IMR-90 (cell line): ENCODE results near the gene TRABD2A. TPM values are rescaled to one million over a fixed set of nuclear protein-coding genes. Genes with fewer than 3 reads are reported as not detected.
A peak's percentile ranks its signal among the peaks of the same experiment; 100 is the strongest.

Experiments used
- ATAC-seq: fragments of 200-7000 bp; cut with Tn5 transposase; 2 replicates; pipeline ENCODE4 v1.9.1; 2020; ENCODE audit warnings: low read depth, mild to moderate bottlenecking, moderate library complexity
- BruUV-seq: library from RNA; stranded (reverse); fragments of 400-500 nt; replicated peaks from 2 replicates; lab custom pipeline; 2021; lab: Mats Ljungman, UMichigan
- CTCF ChIA-PET: fragments of 300-600 bp; formaldehyde crosslinking; extraction: SDS; loops from one replicate; lab custom pipeline; 2021; ENCODE audit warnings: antibody characterized with exemption; lab: Yijun Ruan, JAX
- POLR2A ChIA-PET: fragments of 300-600 bp; sonication (Branson Sonifier 250); formaldehyde crosslinking; loops from one replicate; lab custom pipeline; 2022; ENCODE audit warnings: antibody characterized with exemption; ENCODE audit not compliant: unreplicated experiment; lab: Charles Lee
- DNase-seq: peaks from one replicate; pipeline ENCODE4 v3.0.0; 2013
- H2AFZ ChIP-seq: replicated peaks from 2 replicates; pipeline ENCODE3; 2013; ENCODE audit warnings: low read length, mild to moderate bottlenecking; ENCODE audit not compliant: poor library complexity
- H2AK5ac ChIP-seq: 2 replicates; pipeline ENCODE4 v1.6.1; 2013; ENCODE audit warnings: low read depth, low read length, inconsistent platforms
- H2AK9ac ChIP-seq: replicated peaks from 2 replicates; pipeline ENCODE3; 2013; ENCODE audit warnings: mild to moderate bottlenecking, low read depth, low read length, moderate library complexity; ENCODE audit not compliant: poor library complexity
- H2BK120ac ChIP-seq: 2 replicates; pipeline ENCODE4 v1.6.1; 2013; ENCODE audit warnings: low read depth, low read length, inconsistent platforms
- H2BK15ac ChIP-seq: 3 replicates; pipeline ENCODE4 v1.6.1; 2013; ENCODE audit warnings: low read depth, low read length, inconsistent platforms
- H2BK20ac ChIP-seq: 2 replicates; pipeline ENCODE4 v1.6.1; 2013; ENCODE audit warnings: low read depth, mild to moderate bottlenecking, inconsistent platforms, low read length, moderate library complexity
- H2BK5ac ChIP-seq: 2 replicates; pipeline ENCODE4 v1.6.1; 2013; ENCODE audit warnings: mild to moderate bottlenecking, low read depth, low read length, inconsistent platforms; ENCODE audit not compliant: poor library complexity, severe bottlenecking
- H3K14ac ChIP-seq: replicated peaks from 2 replicates; pipeline ENCODE4 v1.6.1; 2013; ENCODE audit warnings: low read depth, low read length, inconsistent platforms
- H3K18ac ChIP-seq: 2 replicates; pipeline ENCODE4 v1.6.1; 2013; ENCODE audit warnings: low read depth, low read length, control low read depth
- H3K23ac ChIP-seq: 2 replicates; pipeline ENCODE4 v1.6.1; 2013; ENCODE audit warnings: low read depth, low read length, inconsistent platforms
- H3K27ac ChIP-seq: 2 replicates; pipeline ENCODE4 v1.5.1; 2013; ENCODE audit warnings: mild to moderate bottlenecking, control low read depth, low read length; ENCODE audit not compliant: insufficient read depth
- H3K27me3 ChIP-seq: 2 replicates; pipeline ENCODE4 v1.6.1; 2013; ENCODE audit warnings: low read length; ENCODE audit not compliant: control insufficient read depth, insufficient read depth
- H3K36me3 ChIP-seq: 2 replicates; pipeline ENCODE4 v1.6.1; 2013; ENCODE audit warnings: low read length, mixed read lengths; ENCODE audit not compliant: control insufficient read depth, insufficient read depth
- H3K4ac ChIP-seq: 2 replicates; pipeline ENCODE4 v1.6.1; 2013; ENCODE audit warnings: low read depth, low read length, inconsistent platforms
- H3K4me1 ChIP-seq: 2 replicates; pipeline ENCODE4 v1.6.1; 2013; ENCODE audit warnings: low read length, mixed read lengths; ENCODE audit not compliant: control insufficient read depth, insufficient read depth
- H3K4me2 ChIP-seq: 2 replicates; pipeline ENCODE4 v1.6.1; 2013; ENCODE audit warnings: low read depth, mild to moderate bottlenecking, control low read depth, low read length, moderate library complexity
- H3K4me3 ChIP-seq: 2 replicates; pipeline ENCODE4 v1.5.1; 2013; ENCODE audit warnings: low read depth, mild to moderate bottlenecking, control low read depth, low read length, moderate library complexity; ENCODE audit not compliant: insufficient read depth
- H3K56ac ChIP-seq: 2 replicates; pipeline ENCODE4 v1.6.1; 2013; ENCODE audit warnings: low read length, inconsistent platforms; ENCODE audit not compliant: insufficient read depth; ENCODE audit errors: extremely low read depth
- H3K79me1 ChIP-seq, 2 experiments: 2 replicates each; pipeline ENCODE4 v1.6.1; 2013; ENCODE audit warnings: low read length in 2 of 2, inconsistent platforms in 1 of 2, low read depth in 1 of 2
- H3K9ac ChIP-seq: 2 replicates; pipeline ENCODE4 v1.6.1; 2013; ENCODE audit warnings: low read depth, low read length, control low read depth
- H3K9me1 ChIP-seq: 2 replicates; pipeline ENCODE4 v1.6.1; 2013; ENCODE audit warnings: low read length, inconsistent platforms; ENCODE audit not compliant: insufficient read depth
- H3K9me3 ChIP-seq: 2 replicates; pipeline ENCODE4 v1.6.1; 2013; ENCODE audit warnings: low read length; ENCODE audit not compliant: control insufficient read depth, insufficient read depth
- H4K20me1 ChIP-seq: 2 replicates; pipeline ENCODE4 v1.6.1; 2013; ENCODE audit warnings: low read length, inconsistent platforms; ENCODE audit not compliant: insufficient read depth
- H4K5ac ChIP-seq: 2 replicates; pipeline ENCODE4 v1.6.1; 2013; ENCODE audit warnings: mild to moderate bottlenecking, low read depth, low read length, control low read depth
- H4K8ac ChIP-seq, 2 experiments: 2 replicates each; pipeline ENCODE4 v1.6.1; 2013; ENCODE audit warnings: low read depth in 2 of 2, low read length in 2 of 2, control low read depth in 1 of 2, inconsistent platforms in 1 of 2
- H4K91ac ChIP-seq: 2 replicates; pipeline ENCODE4 v1.6.1; 2013; ENCODE audit warnings: low read depth, low read length, inconsistent platforms; ENCODE audit not compliant: insufficient read depth
- BHLHE40 ChIP-seq: fragments of 150-350 bp; IDR thresholded peaks from 2 replicates; pipeline ENCODE4 v1.6.1; 2016; ENCODE audit warnings: mild to moderate bottlenecking, low read depth, low read length
- CEBPB ChIP-seq: IDR thresholded peaks from 2 replicates; pipeline ENCODE4 v1.6.1; 2012; ENCODE audit warnings: low read depth, low read length, improper control_type of control experiment
- CHD1 ChIP-seq: IDR thresholded peaks from 2 replicates; pipeline ENCODE4 v1.6.1; 2012; ENCODE audit warnings: low read depth, low read length, improper control_type of control experiment
- CTCF ChIP-seq: conservative IDR thresholded peaks from 2 replicates; pipeline ENCODE4 v1.5.1; 2012; ENCODE audit warnings: mild to moderate bottlenecking, low read depth, low read length, improper control_type of control experiment
- ELK1 ChIP-seq: fragments of 150-350 bp; IDR thresholded peaks from 2 replicates; pipeline ENCODE4 v1.6.1; 2016; ENCODE audit warnings: low read depth, mild to moderate bottlenecking, low read length, moderate library complexity, borderline replicate concordance
- FOS ChIP-seq: fragments of 150-350 bp; IDR thresholded peaks from 2 replicates; pipeline ENCODE4 v1.6.1; 2016; ENCODE audit warnings: low read depth, low read length
- MAFK ChIP-seq: IDR thresholded peaks from 2 replicates; pipeline ENCODE4 v1.6.1; 2012; ENCODE audit warnings: low read depth, low read length, improper control_type of control experiment
- MAZ ChIP-seq: IDR thresholded peaks from 2 replicates; pipeline ENCODE4 v1.6.1; 2012; ENCODE audit warnings: low read depth, mild to moderate bottlenecking, low read length, improper control_type of control experiment, moderate library complexity, borderline replicate concordance
- MXI1 ChIP-seq: IDR thresholded peaks from 2 replicates; pipeline ENCODE4 v1.6.1; 2012; ENCODE audit warnings: low read depth, mild to moderate bottlenecking, low read length, moderate library complexity, borderline replicate concordance
- POLR2A ChIP-seq: IDR thresholded peaks from 2 replicates; pipeline ENCODE4 v1.6.1; 2012; ENCODE audit warnings: mild to moderate bottlenecking, low read depth, low read length
- RAD21 ChIP-seq: IDR thresholded peaks from 2 replicates; pipeline ENCODE4 v1.6.1; 2012; ENCODE audit warnings: low read length, improper control_type of control experiment
- RCOR1 ChIP-seq: IDR thresholded peaks from 2 replicates; pipeline ENCODE4 v1.6.1; 2012; ENCODE audit warnings: mild to moderate bottlenecking, low read length, improper control_type of control experiment; ENCODE audit not compliant: insufficient replicate concordance
- RFX5 ChIP-seq: IDR thresholded peaks from 2 replicates; pipeline ENCODE4 v1.8.0; 2012; ENCODE audit warnings: low read depth, mild to moderate bottlenecking, low read length, moderate library complexity
- SMC3 ChIP-seq: fragments of 150-350 bp; IDR thresholded peaks from 2 replicates; pipeline ENCODE4 v1.6.1; 2016; ENCODE audit warnings: low read depth, mild to moderate bottlenecking, antibody characterized with exemption, low read length, moderate library complexity
- WGBS, 2 experiments: methylation state at CpG; one replicate each; pipeline versions ENCODE4 v1.1.5 to v1.1.7; 2013; ENCODE audit warnings: missing lambda C conversion rate in 2 of 2; ENCODE audit not compliant: insufficient read length in 1 of 2; ENCODE audit errors: extremely low coverage in 2 of 2; 5-methylcytosine and 5-hydroxymethylcytosine counted together
- dilution Hi-C: fragments of 300-500 bp; cut with HindIII; formaldehyde crosslinking; loops from one replicate; pipeline ENCODE4 v1.14.3; 2018; ENCODE audit warnings: low sequenced_read_pairs; ENCODE audit not compliant: unreplicated experiment
- in situ Hi-C: fragments of 300-500 bp; cut with MboI; formaldehyde crosslinking; loops from 3 replicates; pipeline ENCODE4 v1.14.3; 2019; ENCODE audit warnings: low sequenced_read_pairs, inconsistent platforms, mixed read lengths
- intact Hi-C: fragments of 100-400 bp; cut with micrococcal nuclease; formaldehyde crosslinking; loops from 2 replicates; pipeline ENCODE4 v1.10.0; 2022
- polyA plus RNA-seq, 3 experiments: library from polyadenylated mRNA; depleted of rRNA; stranded (reverse); fragments of >200 nt; gene quantifications; 2 replicates each; pipeline ENCODE4 v1.2.3, GENCODE V29; 2012; ENCODE audit warnings: low replicate concordance in 1 of 3
- total RNA-seq: library from RNA; depleted of rRNA; stranded (reverse); fragments of >200 nt; gene quantifications from 2 replicates; pipeline ENCODE4 v1.2.3, GENCODE V29; 2012
- TF ChIP-seq, protein P1 (sequence below): fragments of 150-350 bp; IDR thresholded peaks from 2 replicates; pipeline ENCODE4 v1.6.1; 2017; ENCODE audit warnings: mild to moderate bottlenecking, antibody characterized with exemption, low read length, low read depth

The TRABD2A gene
- total and polyA plus RNA-seq, 2 of the 4 experiments (the other 2 are of a cell fraction): 17.6 to 20.3 TPM

DNA sequence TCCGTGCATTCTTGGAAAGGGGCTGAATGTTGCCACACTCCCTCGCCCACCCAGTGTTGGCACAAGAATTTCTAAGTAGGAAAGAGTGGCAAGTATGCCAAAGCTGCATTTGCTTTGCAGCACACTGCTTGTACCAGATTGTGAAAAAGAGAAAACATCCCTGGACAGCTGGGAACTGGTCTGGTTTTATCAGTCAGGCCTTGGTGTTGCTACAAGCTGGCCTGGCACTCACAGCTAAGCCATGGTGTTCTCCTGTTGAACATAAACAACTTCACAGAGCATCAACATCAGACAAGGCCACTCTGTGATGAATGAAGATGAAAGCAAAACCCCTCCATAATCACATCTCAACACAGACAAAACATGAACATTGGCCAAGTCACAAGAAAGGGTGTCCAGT lies 4.2 kb upstream of the TRABD2A start:
- intact Hi-C loops: no loop called here
- no CpG with 5 or more reads among the region's 2 CpGs for WGBS, 2 experiments

More for the DNA sequence above, 4.2 kb upstream of the TRABD2A start:
- Histone ChIP-seq H2AFZ (peak overlapping the region; percentile 1), H3K27ac (no peak overlapping the region), H4K5ac (no peak overlapping the region), H3K23ac (peak overlapping the region; percentile 25; the same call in 1 of the 2 replicates), H3K56ac (no peak overlapping the region), H2BK15ac (0 out of 3 replicates have a peak overlapping the region, but pooled peaks have one; percentile 19), H2BK5ac (no peak overlapping the region), H3K9ac (no peak overlapping the region), H3K4me1 (peaks cover 15% of the 10 kb centered on the region), H3K4me2 (no peak overlapping the region), H2BK20ac (peak overlapping the region; percentile 44; the same call in 1 of the 2 replicates), H3K4me3 (no peak overlapping the region), H3K4ac (peak overlapping the region; percentile 25; the same call in 1 of the 2 replicates), H3K9me1 (peaks cover 11% of the 10 kb centered on the region; the same call in 1 of the 2 replicates), H3K14ac (peak overlapping the region; percentile 57; the same call in 1 of the 2 replicates), H4K91ac (no peak overlapping the region), H2AK9ac (no peak overlapping the region), H4K20me1 (no peaks in the 10 kb centered on the region), H3K9me3 (no peaks in the 10 kb centered on the region), H2BK120ac (no peak overlapping the region), H3K18ac (no peak overlapping the region), H3K27me3 (no peaks in the 10 kb centered on the region), H2AK5ac (peak overlapping the region; percentile 36; the same call in 1 of the 2 replicates), H3K36me3 (no peaks in the 10 kb centered on the region), H3K79me1 (peaks cover 3 to 13% of the 10 kb centered on the region in 2 experiments; a peak in 2 of 4 replicates), H4K8ac (no peak overlapping the region; a peak in 1 of 4 replicates)
- BruUV-seq: no TSS peak
- DNase-seq (no peak), ATAC-seq (no peak)
- dilution Hi-C loops (no loop called here), in situ Hi-C loops (no loop called here)
- ChIA-PET POLR2A (no interaction called here), CTCF (no interaction called here)
- no peak for TF ChIP-seq MXI1
- TF ChIP-seq CTCF: no peak
- no peak for TF ChIP-seq RCOR1
- no peak for TF ChIP-seq RFX5
- no peak for TF ChIP-seq SMC3
- no peak for TF ChIP-seq POLR2A
- no peak for TF ChIP-seq BHLHE40
- TF ChIP-seq CHD1: no peak
- no peak for TF ChIP-seq MAFK
- TF ChIP-seq, protein P1, sequence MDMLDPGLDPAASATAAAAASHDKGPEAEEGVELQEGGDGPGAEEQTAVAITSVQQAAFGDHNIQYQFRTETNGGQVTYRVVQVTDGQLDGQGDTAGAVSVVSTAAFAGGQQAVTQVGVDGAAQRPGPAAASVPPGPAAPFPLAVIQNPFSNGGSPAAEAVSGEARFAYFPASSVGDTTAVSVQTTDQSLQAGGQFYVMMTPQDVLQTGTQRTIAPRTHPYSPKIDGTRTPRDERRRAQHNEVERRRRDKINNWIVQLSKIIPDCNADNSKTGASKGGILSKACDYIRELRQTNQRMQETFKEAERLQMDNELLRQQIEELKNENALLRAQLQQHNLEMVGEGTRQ: no peak
- no peak for TF ChIP-seq MAZ
- no peak for TF ChIP-seq RAD21
- TF ChIP-seq CEBPB: no peak
- TF ChIP-seq ELK1: no peak
- TF ChIP-seq FOS: no peak
